ENCODE data around the gene ATP1A1. TPM values are rescaled to one million over a fixed set of nuclear protein-coding genes. Genes with fewer than 3 reads are reported as not detected.

The ATP1A1 gene
- total RNA-seq, 5 donors from 2014 or later (not counting 1 experiment from before 2014, with no cell fraction given), result 230 to 292 (median 266) TPM

- ATAC-seq (replicated peaks in 1 of 4), result no peak
- Mint-ChIP-seq H3K9me3 (no peaks in the 10 kb centered on the region), H3K27me3 (no peaks in the 10 kb centered on the region), H3K4me3 (peak overlapping the region in 1 of 3 donors; percentile 15), H3K4me1 (peaks cover 77 to 87% (median 87%) of the 10 kb centered on the region in 3 donors), H3K27ac (peak overlapping the region; percentile 10 to 19), H3K36me3 (peaks cover 44% of the 10 kb centered on the region)
- CTCF ChIA-PET, result interaction anchor here (0.6 to 1.3 kb wide), 3 partner anchors 9 to 103 kb away, joined by 3 read pairs; no protein-coding TSS in a partner anchor
- no peak for DNase-seq
- Histone ChIP-seq H3K27ac (ENCODE audit: low read length) (no peak overlapping the region), H3K27me3 (replicated peaks in 1 of 2; ENCODE audit: control insufficient read depth in 2 of 2, extremely low read depth in 1 of 2, insufficient read depth in 2 of 2, low read length in 1 of 2) (no peaks in the 10 kb centered on the region), H3K4me3 (ENCODE audit: control insufficient read depth in 1 of 2, extremely low read depth in 1 of 2, low read length in 1 of 2) (no peak overlapping the region), H3K4me1 (ENCODE audit: control insufficient read depth in 1 of 2, extremely low read depth in 1 of 2, insufficient read depth in 2 of 2, low read length in 2 of 2) (peaks cover 32 to 39% of the 10 kb centered on the region in 2 experiments), H3K36me3 (ENCODE audit: control insufficient read depth in 2 of 2, extremely low read depth in 1 of 2, insufficient read depth in 1 of 2, low read length in 1 of 2) (peaks cover 2 to 33% of the 10 kb centered on the region in 2 donors), H3K9me3 (no peaks in the 10 kb centered on the region)
- POLR2A ChIA-PET, result interaction anchor here (0.6 to 1.7 kb wide), 7 partner anchors 8 to 156 kb away, joined by 3 to 4 read pairs (median 3); partner anchors contain the start of gene ATP1A1 (in 2 of the 2)
- WGBS (ENCODE audit: insufficient coverage), result no CpG with 5 or more reads among the region's 2 CpGs
These were observed 9.3 kb downstream of the ATP1A1 start for GRCh38 chr1:116382321-116382720.

GRCh38 chr1:116382857-116383483, 9.9 kb downstream of the ATP1A1 start:
- H3K27ac ChIP-seq (ENCODE audit: low read length), result no peak overlapping the region
- H3K4me3 ChIP-seq (ENCODE audit: control insufficient read depth in 1 of 2, extremely low read depth in 1 of 2, low read length in 1 of 2), result no peak overlapping the region
- no peaks in the 10 kb centered on the region for H3K27me3 ChIP-seq (replicated peaks in 1 of 2; ENCODE audit: control insufficient read depth in 2 of 2, extremely low read depth in 1 of 2, insufficient read depth in 2 of 2, low read length in 1 of 2)
- no peak for DNase-seq
- POLR2A ChIA-PET, result interaction anchor here (0.6 to 1.9 kb wide), 3 partner anchors 8 to 156 kb away, joined by 3 to 4 read pairs (median 4); partner anchors contain the start of gene ATP1A1 (in 1 of the 2)
- Mint-ChIP-seq H3K9me3 (no peaks in the 10 kb centered on the region), H3K27me3 (no peaks in the 10 kb centered on the region), H3K36me3 (peaks cover 48% of the 10 kb centered on the region), H3K27ac (peak overlapping the region; percentile 60 to 68), H3K4me3 (peak overlapping the region in 1 of 3 donors; percentile 15), H3K4me1 (peaks cover 76 to 87% (median 87%) of the 10 kb centered on the region in 3 donors)
- H3K9me3 ChIP-seq, result no peaks in the 10 kb centered on the region
- peaks cover 9 to 39% of the 10 kb centered on the region in 2 donors for H3K36me3 ChIP-seq (ENCODE audit: control insufficient read depth in 2 of 2, extremely low read depth in 1 of 2, insufficient read depth in 1 of 2, low read length in 1 of 2)
- CTCF ChIA-PET, result interaction anchor here in 1 of 2 donors (1.0 kb wide), 1 partner anchor 103 kb away, joined by 3 read pairs; no protein-coding TSS in a partner anchor
- no CpG with 5 or more reads among the region's 4 CpGs for WGBS (ENCODE audit: insufficient coverage)
- peaks cover 30 to 36% of the 10 kb centered on the region in 2 experiments for H3K4me1 ChIP-seq (ENCODE audit: control insufficient read depth in 1 of 2, extremely low read depth in 1 of 2, insufficient read depth in 2 of 2, low read length in 2 of 2)
- no peak for ATAC-seq (replicated peaks in 1 of 4)

GRCh38 chr1:116386042-116386441, 13.0 kb downstream of the ATP1A1 start:
- ATAC-seq (replicated peaks in 1 of 4) (no peak), DNase-seq (no peak)
- H3K9me3 Mint-ChIP-seq, result no peaks in the 10 kb centered on the region
- WGBS (ENCODE audit: insufficient coverage), result no CpG with 5 or more reads among the region's 4 CpGs
- no peak overlapping the region for H3K4me3 Mint-ChIP-seq
- H3K27me3 Mint-ChIP-seq, result no peaks in the 10 kb centered on the region
- CTCF ChIA-PET, result interaction anchor here in 1 of 2 donors (0.7 to 0.9 kb wide), 2 partner anchors 22 to 671 kb away, joined by 3 to 5 read pairs; no protein-coding TSS in a partner anchor
- Histone ChIP-seq H3K27me3 (replicated peaks in 1 of 2; ENCODE audit: control insufficient read depth in 2 of 2, extremely low read depth in 1 of 2, insufficient read depth in 2 of 2, low read length in 1 of 2) (no peaks in the 10 kb centered on the region), H3K27ac (ENCODE audit: low read length) (no peak overlapping the region), H3K4me3 (ENCODE audit: control insufficient read depth in 1 of 2, extremely low read depth in 1 of 2, low read length in 1 of 2) (no peak overlapping the region), H3K4me1 (ENCODE audit: control insufficient read depth in 1 of 2, extremely low read depth in 1 of 2, insufficient read depth in 2 of 2, low read length in 2 of 2) (peaks cover 23 to 24% of the 10 kb centered on the region in 2 experiments), H3K36me3 (ENCODE audit: control insufficient read depth in 2 of 2, extremely low read depth in 1 of 2, insufficient read depth in 1 of 2, low read length in 1 of 2) (peaks cover 23 to 69% of the 10 kb centered on the region in 2 donors), H3K9me3 (no peaks in the 10 kb centered on the region)
- POLR2A ChIA-PET, result interaction anchor here in 1 of 2 donors (0.7 to 1.2 kb wide), 3 partner anchors 11 to 12 kb away, joined by 3 to 12 read pairs (median 4); no protein-coding TSS in a partner anchor
- peaks cover 62% of the 10 kb centered on the region for H3K36me3 Mint-ChIP-seq
- H3K27ac Mint-ChIP-seq, result no peak overlapping the region
- H3K4me1 Mint-ChIP-seq, result peaks cover 76 to 87% (median 87%) of the 10 kb centered on the region in 3 donors

DNA sequence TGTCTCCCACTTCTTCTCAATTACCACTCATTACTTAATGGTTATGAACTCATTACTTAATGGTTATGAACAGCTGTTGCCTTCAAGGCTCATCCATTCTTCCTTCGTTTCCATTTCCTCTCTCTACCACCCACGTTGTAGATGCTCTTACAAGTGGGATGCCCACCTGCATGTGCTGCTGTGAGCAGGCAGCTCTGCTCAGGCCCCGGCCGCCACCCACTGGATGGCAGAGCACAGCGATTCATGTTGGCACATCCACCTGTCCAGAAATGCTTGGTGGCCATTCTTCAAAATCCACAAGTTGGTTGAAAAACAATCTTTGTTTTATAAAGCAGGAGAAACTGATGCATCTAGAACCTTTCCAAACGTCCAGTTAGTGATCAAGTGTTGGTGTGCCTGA, 14.5 kb downstream of the ATP1A1 start:
- H3K4me1 ChIP-seq (ENCODE audit: control insufficient read depth in 1 of 2, extremely low read depth in 1 of 2, insufficient read depth in 2 of 2, low read length in 2 of 2), result peaks cover 20 to 21% of the 10 kb centered on the region in 2 experiments
- no peaks in the 10 kb centered on the region for H3K27me3 Mint-ChIP-seq
- H3K4me1 Mint-ChIP-seq, result peaks cover 65 to 87% (median 86%) of the 10 kb centered on the region in 3 donors
- no peaks in the 10 kb centered on the region for H3K27me3 ChIP-seq (replicated peaks in 1 of 2; ENCODE audit: control insufficient read depth in 2 of 2, extremely low read depth in 1 of 2, insufficient read depth in 2 of 2, low read length in 1 of 2)
- DNase-seq, result no peak
- no peak overlapping the region for H3K27ac ChIP-seq (ENCODE audit: low read length)
- H3K27ac Mint-ChIP-seq, result peak overlapping the region; percentile 24 to 46
- no peak overlapping the region for H3K4me3 ChIP-seq (ENCODE audit: control insufficient read depth in 1 of 2, extremely low read depth in 1 of 2, low read length in 1 of 2)
- H3K9me3 Mint-ChIP-seq, result no peaks in the 10 kb centered on the region
- WGBS (ENCODE audit: insufficient coverage), result 87% methylated on average over 4 of the region's 6 CpGs
- H3K36me3 ChIP-seq (ENCODE audit: control insufficient read depth in 2 of 2, extremely low read depth in 1 of 2, insufficient read depth in 1 of 2, low read length in 1 of 2), result peaks cover 23 to 84% of the 10 kb centered on the region in 2 donors
- no peak overlapping the region for H3K4me3 Mint-ChIP-seq
- no peaks in the 10 kb centered on the region for H3K9me3 ChIP-seq
- ATAC-seq (replicated peaks in 1 of 4), result no peak
- peaks cover 71% of the 10 kb centered on the region for H3K36me3 Mint-ChIP-seq
- POLR2A ChIA-PET, result no interaction called here
- CTCF ChIA-PET, result interaction anchor here (1.2 to 1.6 kb wide), 2 partner anchors 20 to 246 kb away, joined by 3 read pairs; no protein-coding TSS in a partner anchor

DNA sequence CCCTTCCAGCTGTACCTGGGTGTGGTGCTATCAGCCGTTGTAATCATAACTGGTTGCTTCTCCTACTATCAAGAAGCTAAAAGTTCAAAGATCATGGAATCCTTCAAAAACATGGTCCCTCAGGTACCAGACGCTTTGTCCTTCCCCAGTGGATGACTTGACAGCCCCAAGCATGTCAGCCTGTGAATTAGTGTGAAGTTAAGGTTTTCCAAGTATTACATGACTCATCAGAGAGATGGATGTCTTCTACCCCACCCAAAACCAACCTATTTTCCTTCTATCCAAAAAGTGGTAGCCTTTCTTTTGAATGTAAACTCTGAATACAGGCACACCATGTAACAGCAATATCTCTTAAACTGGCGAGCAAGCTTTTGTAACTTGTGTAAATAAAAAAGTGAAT, 15.1 kb downstream of the ATP1A1 start:
- Mint-ChIP-seq H3K9me3 (no peaks in the 10 kb centered on the region), H3K36me3 (peaks cover 77% of the 10 kb centered on the region), H3K4me1 (peaks cover 64 to 87% (median 83%) of the 10 kb centered on the region in 3 donors), H3K27ac (peak overlapping the region; percentile 79 to 85), H3K4me3 (no peak overlapping the region), H3K27me3 (no peaks in the 10 kb centered on the region)
- CTCF ChIA-PET, result interaction anchor here in 1 of 2 donors (1.6 kb wide), 1 partner anchor 20 kb away, joined by 3 read pairs; no protein-coding TSS in a partner anchor
- H3K4me1 ChIP-seq (ENCODE audit: control insufficient read depth in 1 of 2, extremely low read depth in 1 of 2, insufficient read depth in 2 of 2, low read length in 2 of 2), result peaks cover 18 to 25% of the 10 kb centered on the region in 2 experiments
- H3K9me3 ChIP-seq, result no peaks in the 10 kb centered on the region
- peaks cover 27 to 90% of the 10 kb centered on the region in 2 donors for H3K36me3 ChIP-seq (ENCODE audit: control insufficient read depth in 2 of 2, extremely low read depth in 1 of 2, insufficient read depth in 1 of 2, low read length in 1 of 2)
- DNase-seq (no peak), ATAC-seq (replicated peaks in 1 of 4) (no peak)
- no CpG with 5 or more reads among the region's 3 CpGs for WGBS (ENCODE audit: insufficient coverage)
- H3K4me3 ChIP-seq (ENCODE audit: control insufficient read depth in 1 of 2, extremely low read depth in 1 of 2, low read length in 1 of 2), result no peak overlapping the region
- no peaks in the 10 kb centered on the region for H3K27me3 ChIP-seq (replicated peaks in 1 of 2; ENCODE audit: control insufficient read depth in 2 of 2, extremely low read depth in 1 of 2, insufficient read depth in 2 of 2, low read length in 1 of 2)
- H3K27ac ChIP-seq (ENCODE audit: low read length), result no peak overlapping the region
- POLR2A ChIA-PET, result interaction anchor here in 1 of 2 donors (0.5 to 0.7 kb wide), 2 partner anchors 60 to 62 kb away, joined by 3 to 5 read pairs; no protein-coding TSS in a partner anchor

DNA sequence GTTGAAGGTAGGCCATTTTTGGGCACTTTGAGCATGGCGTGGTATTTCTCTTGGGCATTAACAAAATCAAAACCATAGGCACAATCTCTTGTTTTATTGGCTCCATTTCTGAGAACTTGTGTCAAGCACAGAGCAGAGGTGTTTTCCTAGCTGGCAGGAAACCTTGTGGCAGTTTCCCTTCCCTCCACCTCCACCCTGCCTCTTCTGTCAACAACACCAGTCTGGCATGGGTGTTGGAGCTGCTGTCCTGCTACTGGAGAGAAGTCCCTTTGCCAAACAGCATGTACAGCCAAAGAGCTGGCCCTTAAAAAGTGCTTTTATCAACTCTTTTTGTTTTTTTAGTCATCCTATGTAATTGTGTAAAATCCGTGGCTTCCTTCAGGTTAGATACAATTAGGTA, 16.0 kb downstream of the ATP1A1 start:
- peaks cover 30 to 96% of the 10 kb centered on the region in 2 donors for H3K36me3 ChIP-seq (ENCODE audit: control insufficient read depth in 2 of 2, extremely low read depth in 1 of 2, insufficient read depth in 1 of 2, low read length in 1 of 2)
- H3K9me3 Mint-ChIP-seq, result no peaks in the 10 kb centered on the region
- CTCF ChIA-PET, result interaction anchor here in 1 of 2 donors (0.7 kb wide), 1 partner anchor 96 kb away, joined by 3 read pairs; no protein-coding TSS in a partner anchor
- no peaks in the 10 kb centered on the region for H3K27me3 Mint-ChIP-seq
- no peak overlapping the region for H3K4me3 Mint-ChIP-seq
- ATAC-seq (replicated peaks in 1 of 4) (no peak), DNase-seq (no peak)
- peaks cover 55 to 78% (median 76%) of the 10 kb centered on the region in 3 donors for H3K4me1 Mint-ChIP-seq
- POLR2A ChIA-PET, result no interaction called here
- no peaks in the 10 kb centered on the region for H3K27me3 ChIP-seq (replicated peaks in 1 of 2; ENCODE audit: control insufficient read depth in 2 of 2, extremely low read depth in 1 of 2, insufficient read depth in 2 of 2, low read length in 1 of 2)
- no peaks in the 10 kb centered on the region for H3K9me3 ChIP-seq
- no CpG with 5 or more reads among the region's 2 CpGs for WGBS (ENCODE audit: insufficient coverage)
- peaks cover 75% of the 10 kb centered on the region for H3K36me3 Mint-ChIP-seq
- H3K27ac ChIP-seq (ENCODE audit: low read length), result peak overlapping the region; percentile 28
- H3K27ac Mint-ChIP-seq, result peak overlapping the region; percentile 79 to 85
- H3K4me1 ChIP-seq (ENCODE audit: control insufficient read depth in 1 of 2, extremely low read depth in 1 of 2, insufficient read depth in 2 of 2, low read length in 2 of 2), result peaks cover 15 to 25% of the 10 kb centered on the region in 2 experiments
- no peak overlapping the region for H3K4me3 ChIP-seq (ENCODE audit: control insufficient read depth in 1 of 2, extremely low read depth in 1 of 2, low read length in 1 of 2)

Measured in T-cell (primary cell).